LNCAP (cell line): Measurements from ENCODE around the gene COPE.

Experiments used
- TF ChIP-seq, protein P1 (sequence below): fragments of 450-650 bp; IDR thresholded peaks from 2 replicates; pipeline ENCODE4 v1.5.1; 2017; ENCODE audit warnings: mild to moderate bottlenecking

COPE gene

DNA sequence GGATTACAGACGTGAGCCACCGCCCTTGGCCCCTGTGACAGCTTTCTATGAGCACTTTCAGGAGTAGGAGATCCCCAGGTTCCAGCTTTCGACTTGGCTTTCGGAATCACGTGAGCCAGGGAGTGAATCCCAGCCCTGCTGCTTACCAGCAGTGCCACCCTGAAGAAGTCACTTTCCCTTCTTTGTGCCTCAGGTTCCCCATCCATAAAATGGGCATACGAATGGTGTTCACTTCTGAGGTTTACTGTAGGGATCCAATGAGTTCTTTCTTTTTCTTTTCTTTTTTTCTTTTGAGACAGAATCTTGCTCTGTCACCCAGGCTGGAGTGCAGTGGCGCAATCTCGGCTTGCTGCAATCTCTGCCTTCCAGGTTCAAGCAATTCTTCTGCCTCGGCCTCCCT, 26.1 kb upstream of the COPE start:
- TF ChIP-seq, protein P1, sequence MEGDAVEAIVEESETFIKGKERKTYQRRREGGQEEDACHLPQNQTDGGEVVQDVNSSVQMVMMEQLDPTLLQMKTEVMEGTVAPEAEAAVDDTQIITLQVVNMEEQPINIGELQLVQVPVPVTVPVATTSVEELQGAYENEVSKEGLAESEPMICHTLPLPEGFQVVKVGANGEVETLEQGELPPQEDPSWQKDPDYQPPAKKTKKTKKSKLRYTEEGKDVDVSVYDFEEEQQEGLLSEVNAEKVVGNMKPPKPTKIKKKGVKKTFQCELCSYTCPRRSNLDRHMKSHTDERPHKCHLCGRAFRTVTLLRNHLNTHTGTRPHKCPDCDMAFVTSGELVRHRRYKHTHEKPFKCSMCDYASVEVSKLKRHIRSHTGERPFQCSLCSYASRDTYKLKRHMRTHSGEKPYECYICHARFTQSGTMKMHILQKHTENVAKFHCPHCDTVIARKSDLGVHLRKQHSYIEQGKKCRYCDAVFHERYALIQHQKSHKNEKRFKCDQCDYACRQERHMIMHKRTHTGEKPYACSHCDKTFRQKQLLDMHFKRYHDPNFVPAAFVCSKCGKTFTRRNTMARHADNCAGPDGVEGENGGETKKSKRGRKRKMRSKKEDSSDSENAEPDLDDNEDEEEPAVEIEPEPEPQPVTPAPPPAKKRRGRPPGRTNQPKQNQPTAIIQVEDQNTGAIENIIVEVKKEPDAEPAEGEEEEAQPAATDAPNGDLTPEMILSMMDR: no peak

DNA sequence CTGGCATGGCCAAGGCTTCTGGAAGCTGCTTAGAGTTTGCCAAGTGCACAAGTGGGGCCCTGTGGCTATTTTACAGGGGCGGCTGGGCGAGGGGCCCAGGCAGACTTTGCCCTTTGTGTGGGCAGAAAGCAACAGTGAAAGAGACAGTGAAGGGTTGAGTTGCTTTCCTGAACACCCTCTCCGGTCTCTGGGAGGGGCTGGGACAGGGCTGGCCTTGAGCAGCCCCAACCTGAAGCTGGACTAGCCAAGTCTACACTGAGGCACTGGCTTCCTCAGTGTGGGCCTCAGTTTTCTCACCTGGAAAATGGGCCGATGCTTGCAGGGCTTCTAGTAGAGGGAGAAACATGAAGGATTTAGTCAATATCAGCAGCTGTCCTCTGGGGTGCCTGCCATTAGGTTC, 24.3 kb upstream of the COPE start:
- TF ChIP-seq, protein P1: no peak

DNA sequence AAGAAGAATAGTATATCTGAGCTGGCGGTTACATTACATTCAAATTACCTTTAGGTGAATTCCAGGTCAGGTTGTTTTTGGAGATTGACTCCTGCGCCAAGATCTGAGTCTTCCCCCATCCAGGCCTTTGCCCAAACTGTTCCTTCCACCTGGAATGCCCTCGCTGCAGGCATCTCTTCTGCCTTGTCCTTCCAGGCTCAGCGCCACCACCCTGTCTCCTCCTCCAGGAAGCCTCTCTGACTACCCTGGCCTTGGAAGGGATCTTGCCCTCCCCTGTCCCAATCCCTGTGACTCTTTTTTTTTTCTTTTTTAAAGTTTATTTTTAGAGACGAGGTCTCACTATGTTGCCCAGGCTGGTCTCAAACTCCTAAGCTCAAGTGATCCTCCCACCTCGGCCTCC, 23.5 kb upstream of the COPE start:
- TF ChIP-seq, protein P1: no peak

DNA sequence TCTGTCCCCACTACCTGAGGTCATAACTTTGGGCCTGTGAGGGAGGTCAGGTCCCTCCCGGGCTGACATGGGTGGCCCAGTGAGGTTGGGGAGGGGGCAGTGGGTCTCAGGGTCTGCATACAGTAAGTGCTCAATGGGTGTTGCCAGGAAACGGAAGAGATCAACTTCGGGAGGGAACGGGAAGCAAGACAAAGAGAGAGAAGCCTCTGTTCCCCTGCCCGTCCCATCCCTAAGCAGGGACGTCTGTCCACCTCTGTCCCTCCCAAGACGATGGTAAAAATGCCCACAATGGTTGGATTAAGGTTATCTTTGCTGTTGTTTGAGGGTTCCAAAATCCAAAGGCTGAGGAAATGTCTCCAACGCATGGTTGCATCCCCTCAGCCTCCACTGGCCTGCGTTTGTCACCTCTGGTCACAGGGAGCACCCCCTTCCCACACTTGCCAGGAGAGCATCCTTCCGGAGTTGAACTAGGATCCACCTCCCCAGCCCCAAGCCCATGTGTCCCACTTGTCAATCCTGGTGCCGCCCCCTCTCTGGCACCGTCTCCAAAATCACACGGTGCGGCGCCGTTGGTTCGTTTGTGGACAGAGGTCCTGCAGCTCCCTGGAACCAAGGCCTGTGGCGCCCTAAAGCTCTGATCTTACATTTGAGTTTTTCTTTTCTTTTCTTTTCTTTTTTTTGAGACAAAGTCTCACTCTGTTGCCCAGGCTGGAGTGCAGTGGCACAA, 22.6 kb upstream of the COPE start:
- TF ChIP-seq, protein P1: no peak

DNA sequence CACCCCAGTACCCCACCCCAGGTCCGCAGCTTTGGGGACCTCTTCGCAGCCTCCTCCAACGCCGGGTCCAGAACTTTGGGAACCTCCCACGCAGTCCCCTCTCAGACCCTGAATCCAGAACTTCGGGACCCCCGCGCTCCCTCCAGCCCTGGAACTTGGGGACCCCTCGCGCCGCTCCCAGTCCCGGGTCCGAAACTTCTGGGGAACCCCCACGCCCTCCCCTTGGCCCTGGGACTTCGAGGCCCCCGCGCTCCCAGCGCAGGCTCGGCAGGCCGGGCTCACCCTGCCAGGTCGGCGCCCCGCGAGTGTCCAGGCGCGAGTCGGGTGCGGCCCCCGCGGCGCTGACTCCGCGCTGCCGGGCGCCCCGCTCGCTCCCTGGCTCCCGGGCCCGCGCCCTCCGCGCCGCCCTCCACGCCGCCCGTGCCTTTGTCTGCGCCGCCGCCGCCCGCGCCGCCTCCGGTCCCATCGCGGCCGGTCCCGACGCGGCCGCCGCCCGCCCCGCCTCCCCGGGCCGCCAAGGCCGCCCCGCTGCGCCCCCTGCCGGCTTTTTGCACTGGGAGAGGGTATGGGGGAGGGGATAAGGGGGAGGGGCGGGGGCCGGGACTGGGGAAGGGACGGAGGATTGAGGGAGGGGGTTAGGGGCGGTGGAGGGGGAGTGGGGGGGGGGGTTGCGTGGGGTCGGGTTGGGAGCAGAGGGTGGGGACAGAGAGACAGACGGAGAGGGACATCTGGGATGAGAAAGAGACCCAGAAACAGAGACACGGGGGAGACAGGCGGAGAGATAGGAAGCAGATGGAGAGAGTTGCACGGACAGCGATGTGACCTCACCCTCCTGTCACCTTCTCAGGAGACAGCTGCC, 21.8 kb upstream of the COPE start, which contains the start of gene HOMER3:
Gene HOMER3 (minus strand): TSS at position 449 of the 859 bp plus-strand sequence. CDS start 2,235 bp downstream, outside the sequence.
- TF ChIP-seq, protein P1: peak; percentile 62

DNA sequence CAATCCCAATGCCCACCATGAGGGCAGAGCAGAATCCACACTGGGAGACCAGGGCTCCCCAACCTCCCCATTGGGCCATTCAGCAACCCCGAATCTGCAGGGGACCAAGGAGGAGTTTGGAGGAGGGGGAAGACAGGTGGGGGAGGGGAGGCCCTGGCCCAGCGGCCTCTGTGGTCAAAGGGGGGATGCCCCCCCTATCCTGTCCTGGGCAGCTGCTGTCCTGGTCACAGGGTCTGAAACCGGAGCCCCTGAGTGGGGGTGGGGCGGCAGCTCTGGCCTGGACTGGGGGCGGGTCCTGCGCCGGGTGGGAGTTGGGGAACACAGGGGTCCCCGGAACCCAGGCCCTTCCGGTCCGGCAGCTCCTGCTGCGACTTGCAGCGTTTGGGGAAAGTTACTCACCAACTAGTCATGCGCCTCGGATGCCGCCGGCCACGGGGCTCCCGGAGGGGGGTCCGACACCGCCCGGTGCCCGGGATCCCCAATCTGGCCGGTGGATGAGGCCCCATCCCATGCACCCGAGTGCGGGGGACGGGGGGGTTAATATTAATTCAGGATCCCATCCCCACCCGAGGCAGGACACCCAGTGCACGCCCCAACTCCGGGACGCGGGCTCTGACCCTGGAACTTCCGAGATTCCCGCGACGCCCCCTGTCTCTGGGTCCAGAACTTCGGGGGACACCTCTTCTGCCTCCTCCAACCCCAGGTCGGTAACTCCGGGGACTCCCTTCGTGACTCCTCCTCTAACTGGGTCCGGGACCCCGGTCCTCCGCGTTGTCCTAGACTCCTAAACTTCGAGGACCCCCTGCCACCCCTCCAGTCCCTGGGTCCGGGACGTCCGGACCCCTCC, 21.0 kb upstream of the COPE start:
- TF ChIP-seq, protein P1: no peak

DNA sequence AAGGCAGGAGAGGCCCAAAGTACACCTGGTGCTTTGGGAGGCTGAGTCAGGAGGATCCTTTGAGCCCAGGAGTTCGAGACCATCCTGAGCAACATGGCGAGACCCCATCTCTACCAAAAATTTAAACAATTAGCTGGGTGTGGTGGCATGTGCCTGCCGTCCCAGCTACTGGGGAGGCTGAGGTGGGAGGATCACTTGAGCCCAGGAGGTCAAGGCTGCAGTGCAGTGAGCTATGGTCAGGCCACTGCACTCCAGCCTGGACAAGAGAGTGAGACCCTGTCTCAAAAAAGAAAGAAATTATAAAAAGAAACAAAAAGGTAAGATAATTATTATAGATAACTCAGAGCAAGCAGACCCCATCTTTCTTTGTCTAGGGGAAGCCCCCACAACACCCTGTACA, 20.0 kb upstream of the COPE start:
- TF ChIP-seq, protein P1: no peak
